Peyer's patch (tissue), 4 donors: Measurements from ENCODE around the gene GMCL2. TPM values are rescaled to one million over a fixed set of nuclear protein-coding genes. Genes with fewer than 3 reads are reported as not detected.
A peak's percentile ranks its signal among the peaks of the same experiment; 100 is the strongest.

ENCODE experiments used
- DNase-seq, 3 donors: peaks; one replicate each; pipeline ENCODE4 v3.0.0-alpha.2; 2017 to 2019
- H3K27ac ChIP-seq, 4 donors: fragments of 200-600 bp; sonication (generic); one replicate each; pipeline ENCODE4 v1.5.1; 2016 to 2019
- H3K27me3 ChIP-seq, 2 donors: fragments of 200-600 bp; sonication (generic); one replicate each; pipeline ENCODE4 v1.5.1; 2019
- H3K36me3 ChIP-seq, 3 donors: fragments of 200-600 bp; sonication (generic); one replicate each; pipeline ENCODE4 v1.5.1; 2016 to 2019
- H3K4me1 ChIP-seq, 4 donors: fragments of 200-600 bp; sonication (generic); one replicate each; pipeline ENCODE4 v1.5.1; 2016 to 2019
- H3K4me3 ChIP-seq, 4 donors: fragments of 200-600 bp; sonication (generic); 1 replicate in 3 of 4; 2 replicates in 1 of 4; pipeline ENCODE4 v1.5.1; 2016 to 2019; ENCODE audit warnings: mild to moderate bottlenecking in 1 of 4
- H3K9me3 ChIP-seq, 4 donors: fragments of 200-600 bp; sonication (generic); one replicate each; pipeline ENCODE4 v1.5.1; 2016 to 2019; ENCODE audit warnings: mild to moderate bottlenecking in 1 of 4
- POLR2A ChIP-seq, 2 donors: fragments of 450-650 bp; IDR thresholded peaks; one replicate each; pipeline ENCODE4 v1.5.1; 2017; ENCODE audit warnings: antibody characterized with exemption in 2 of 2, mild to moderate bottlenecking in 2 of 2, moderate library complexity in 2 of 2
- total RNA-seq, 4 donors: library from RNA; depleted of rRNA; stranded (reverse); fragments of >200 nt; gene quantifications; one replicate each; pipeline ENCODE4 v1.1.0, GENCODE V29; 2016
- TF ChIP-seq, protein P1 (sequence below), 6 experiments: fragments of 450-650 bp in 4 of 6; fragments of 200-600 bp in 2 of 6; sonication (generic) in 1 of 6; IDR thresholded peaks; one replicate each; pipeline ENCODE4 v1.5.1; 2017 to 2019; ENCODE audit warnings: antibody characterized with exemption in 6 of 6, mild to moderate bottlenecking in 3 of 6, moderate library complexity in 1 of 6

Gene GMCL2
- total RNA-seq, 4 donors from 2014 or later: not detected

DNA sequence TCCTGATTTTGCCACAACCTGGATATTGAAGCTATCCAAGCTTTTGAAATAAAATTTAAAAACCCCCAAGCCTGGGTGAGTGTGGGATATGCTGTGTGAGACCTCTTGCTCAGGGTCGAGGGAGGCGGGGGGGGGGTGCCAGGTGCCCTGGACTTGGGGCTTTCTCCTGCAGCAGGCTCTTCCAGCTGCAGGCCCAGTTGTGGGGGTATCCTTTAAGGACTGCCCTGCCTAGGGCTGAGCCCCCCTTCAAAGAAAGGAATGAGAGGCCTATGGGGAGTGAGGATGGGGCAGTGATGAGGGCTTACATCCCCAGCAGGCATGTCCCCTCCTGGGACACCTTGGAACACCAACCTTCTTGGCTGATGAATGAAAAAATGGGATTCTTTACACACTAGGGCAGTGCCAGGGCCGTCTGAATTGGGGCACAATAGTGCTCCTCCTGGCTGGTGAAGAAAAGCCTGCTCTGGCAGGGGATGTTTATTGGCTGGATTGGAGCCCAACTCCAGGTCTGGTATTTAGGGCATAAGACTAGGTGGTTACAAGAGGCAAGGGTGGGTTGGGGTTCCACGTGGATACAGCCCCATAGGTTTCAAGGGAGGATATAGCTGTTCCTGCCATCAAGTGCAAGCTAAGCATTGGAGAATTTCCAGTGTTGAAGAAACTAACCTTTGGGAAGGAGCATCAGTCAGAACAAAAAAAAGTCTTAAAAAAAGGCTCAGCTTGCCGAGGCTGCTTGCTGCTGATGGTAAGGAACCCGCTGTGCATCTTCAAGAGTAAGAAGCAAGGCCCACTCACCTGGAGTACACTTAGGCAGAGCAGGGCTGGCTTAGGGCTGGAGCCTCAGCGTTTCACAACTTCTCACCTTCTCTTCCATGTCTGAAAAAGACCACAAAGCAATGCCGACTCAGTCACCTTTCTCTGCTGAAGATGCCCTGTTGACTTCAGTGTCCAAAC lies 24.2 kb upstream of the GMCL2 start:
- TF ChIP-seq POLR2A (IDR thresholded peaks at IDR 0.05): no peak
- TF ChIP-seq, protein P1, sequence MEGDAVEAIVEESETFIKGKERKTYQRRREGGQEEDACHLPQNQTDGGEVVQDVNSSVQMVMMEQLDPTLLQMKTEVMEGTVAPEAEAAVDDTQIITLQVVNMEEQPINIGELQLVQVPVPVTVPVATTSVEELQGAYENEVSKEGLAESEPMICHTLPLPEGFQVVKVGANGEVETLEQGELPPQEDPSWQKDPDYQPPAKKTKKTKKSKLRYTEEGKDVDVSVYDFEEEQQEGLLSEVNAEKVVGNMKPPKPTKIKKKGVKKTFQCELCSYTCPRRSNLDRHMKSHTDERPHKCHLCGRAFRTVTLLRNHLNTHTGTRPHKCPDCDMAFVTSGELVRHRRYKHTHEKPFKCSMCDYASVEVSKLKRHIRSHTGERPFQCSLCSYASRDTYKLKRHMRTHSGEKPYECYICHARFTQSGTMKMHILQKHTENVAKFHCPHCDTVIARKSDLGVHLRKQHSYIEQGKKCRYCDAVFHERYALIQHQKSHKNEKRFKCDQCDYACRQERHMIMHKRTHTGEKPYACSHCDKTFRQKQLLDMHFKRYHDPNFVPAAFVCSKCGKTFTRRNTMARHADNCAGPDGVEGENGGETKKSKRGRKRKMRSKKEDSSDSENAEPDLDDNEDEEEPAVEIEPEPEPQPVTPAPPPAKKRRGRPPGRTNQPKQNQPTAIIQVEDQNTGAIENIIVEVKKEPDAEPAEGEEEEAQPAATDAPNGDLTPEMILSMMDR (IDR thresholded peaks at IDR 0.05): no peak
- H3K36me3 ChIP-seq: peaks cover 0 to 89% (median 0%) of the 10 kb centered on the region in 3 donors
- H3K9me3 ChIP-seq: no peaks in the 10 kb centered on the region
- H3K4me1 ChIP-seq: peaks cover 0 to 83% (median 29%) of the 10 kb centered on the region in 4 donors
- peak in 2 of 3 donors; percentile 28 to 49 for DNase-seq
- no peaks in the 10 kb centered on the region for H3K27me3 ChIP-seq
- no peak overlapping the region for H3K4me3 ChIP-seq
- peak overlapping the region in 2 of 4 donors; percentile 46 to 99 for H3K27ac ChIP-seq

DNA sequence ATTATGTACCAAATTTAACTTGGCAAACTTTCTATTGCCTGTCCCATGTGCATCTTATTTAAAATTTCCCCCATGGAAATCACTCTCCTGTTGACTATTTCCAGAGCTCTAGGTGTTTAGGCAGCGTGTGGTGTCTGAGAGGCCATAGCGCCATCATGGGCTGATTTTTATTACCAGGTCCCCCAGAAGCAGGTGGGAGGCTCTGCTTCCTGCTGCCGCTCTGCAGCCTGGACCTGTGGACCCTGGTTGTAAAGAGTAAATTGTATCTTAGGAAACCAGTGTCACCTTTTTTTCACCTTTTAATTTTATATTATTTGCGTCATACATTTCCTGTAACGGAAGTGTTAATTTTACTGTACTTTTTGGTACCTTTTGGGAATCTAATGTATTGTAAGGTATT lies 23.5 kb upstream of the GMCL2 start:
- TF ChIP-seq, protein P1 (IDR thresholded peaks at IDR 0.05): no peak
- no peak for TF ChIP-seq POLR2A (IDR thresholded peaks at IDR 0.05)
- Histone ChIP-seq H3K4me3 (no peak overlapping the region), H3K27ac (peak overlapping the region in 2 of 4 donors; percentile 46 to 99), H3K36me3 (peaks cover 0 to 89% (median 0%) of the 10 kb centered on the region in 3 donors), H3K9me3 (no peaks in the 10 kb centered on the region), H3K4me1 (peaks cover 0 to 84% (median 31%) of the 10 kb centered on the region in 4 donors), H3K27me3 (no peaks in the 10 kb centered on the region)
- peak in 2 of 3 donors; percentile 34 to 49 for DNase-seq

DNA sequence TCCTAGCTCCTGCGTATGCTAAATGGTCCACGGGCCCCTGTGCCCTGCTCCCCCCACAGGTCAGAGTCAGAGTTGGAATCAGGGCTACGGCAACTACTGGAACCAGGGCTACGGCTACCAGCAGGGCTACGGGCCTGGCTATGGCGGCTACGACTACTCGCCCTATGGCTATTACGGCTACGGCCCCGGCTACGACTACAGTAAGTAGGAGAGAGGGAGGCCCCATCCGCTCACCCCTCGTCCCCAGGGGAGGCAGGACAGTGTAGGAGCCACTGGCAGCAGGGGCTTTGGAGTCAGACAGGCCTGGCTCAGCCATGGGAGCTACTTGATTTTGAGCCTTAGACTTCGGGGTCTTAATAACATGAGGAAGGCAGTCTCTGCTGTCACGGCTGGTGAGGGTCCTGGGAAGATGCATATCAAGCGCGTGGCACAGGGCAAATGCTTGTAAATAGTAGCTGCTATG lies 22.9 kb upstream of the GMCL2 start:
- Histone ChIP-seq H3K4me1 (peaks cover 0 to 78% (median 29%) of the 10 kb centered on the region in 4 donors), H3K36me3 (peaks cover 0 to 83% (median 0%) of the 10 kb centered on the region in 3 donors), H3K27ac (peak overlapping the region in 2 of 4 donors; percentile 46 to 99), H3K4me3 (no peak overlapping the region), H3K27me3 (no peaks in the 10 kb centered on the region), H3K9me3 (no peaks in the 10 kb centered on the region)
- no peak for TF ChIP-seq POLR2A (IDR thresholded peaks at IDR 0.05)
- TF ChIP-seq, protein P1 (IDR thresholded peaks at IDR 0.05): no peak
- peak in 1 of 3 donors; percentile 47 for DNase-seq

DNA sequence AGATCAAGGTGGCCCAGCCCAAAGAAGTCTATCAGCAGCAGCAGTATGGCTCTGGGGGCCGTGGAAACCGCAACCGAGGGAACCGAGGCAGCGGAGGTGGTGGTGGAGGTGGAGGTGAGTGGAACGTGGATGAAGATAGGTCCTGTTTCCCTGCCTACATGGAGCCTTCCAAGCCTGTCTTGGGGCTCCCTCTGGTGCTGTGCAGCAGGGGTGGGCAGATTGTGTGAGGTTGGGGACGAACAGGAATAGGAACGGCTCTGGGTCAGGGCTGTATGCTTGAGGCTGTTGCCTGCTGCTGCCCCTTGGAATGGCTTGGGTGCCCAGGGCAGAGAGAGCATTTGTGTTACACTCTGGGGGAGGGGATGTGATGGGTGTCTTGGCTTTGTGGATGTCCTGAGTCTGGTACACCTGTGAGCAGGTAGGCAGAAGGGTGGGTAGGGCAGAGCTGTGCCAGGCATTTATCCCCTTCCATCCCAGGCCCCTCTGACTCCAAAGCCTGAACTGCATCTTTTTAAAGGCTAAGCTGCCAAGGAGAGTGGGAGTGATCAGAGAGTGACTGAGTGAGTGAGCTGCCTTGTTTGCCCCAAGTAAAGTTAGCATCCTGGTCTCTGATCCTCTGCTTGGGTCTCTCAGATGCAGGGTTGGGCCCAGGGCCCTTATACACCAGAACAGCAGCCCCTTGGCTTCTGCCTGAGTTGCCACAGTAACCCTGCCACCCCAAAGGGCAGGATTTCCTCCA lies 22.3 kb upstream of the GMCL2 start:
- no peak overlapping the region for H3K4me3 ChIP-seq
- peak in 1 of 3 donors; percentile 42 for DNase-seq
- TF ChIP-seq, protein P1 (IDR thresholded peaks at IDR 0.05): no peak
- TF ChIP-seq POLR2A (IDR thresholded peaks at IDR 0.05): no peak
- no peaks in the 10 kb centered on the region for H3K9me3 ChIP-seq
- peaks cover 0 to 72% (median 25%) of the 10 kb centered on the region in 4 donors for H3K4me1 ChIP-seq
- peaks cover 0 to 77% (median 0%) of the 10 kb centered on the region in 3 donors for H3K36me3 ChIP-seq
- H3K27ac ChIP-seq: peak overlapping the region in 3 of 4 donors; percentile 97 to 99 (median 98)
- H3K27me3 ChIP-seq: no peaks in the 10 kb centered on the region

DNA sequence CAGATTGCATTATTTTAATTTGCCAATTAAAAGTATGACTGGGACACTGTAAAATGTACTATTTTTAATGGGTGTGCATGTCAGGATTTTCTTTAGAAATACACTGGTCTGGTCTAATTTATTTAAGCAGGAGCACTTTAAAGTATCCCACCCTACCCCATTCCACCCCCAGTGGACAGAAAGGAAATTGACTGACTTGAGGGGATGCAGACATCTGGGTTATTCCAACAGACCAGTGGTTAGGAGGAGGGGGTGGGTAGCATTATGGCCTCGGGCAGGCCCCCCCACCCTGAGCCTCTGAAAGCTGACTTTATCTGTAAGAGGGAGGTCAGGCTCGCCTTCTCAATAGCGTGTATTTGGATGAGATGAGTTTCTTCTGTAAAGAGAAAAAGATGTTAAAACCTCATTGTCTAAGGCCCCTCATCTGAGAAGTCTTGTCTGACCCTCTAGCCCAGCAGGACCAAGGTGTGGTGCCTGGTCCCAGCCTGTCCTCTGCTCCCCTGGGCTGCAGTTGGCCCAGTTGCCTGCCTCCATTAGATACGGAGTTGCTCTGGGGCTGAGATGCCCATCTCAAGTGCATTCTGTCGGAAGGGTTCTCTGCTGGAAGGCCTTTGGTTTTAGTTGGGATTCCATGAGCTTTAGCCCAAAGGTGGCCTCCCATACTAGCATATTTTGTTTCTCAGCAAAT lies 21.5 kb upstream of the GMCL2 start:
- TF ChIP-seq, protein P1 (IDR thresholded peaks at IDR 0.05): peak in 3 of 6 experiments; percentile 6 to 20 (median 9)
- no peak for TF ChIP-seq POLR2A (IDR thresholded peaks at IDR 0.05)
- Histone ChIP-seq H3K4me1 (peaks cover 3 to 64% (median 18%) of the 10 kb centered on the region in 4 donors), H3K27ac (peak overlapping the region in 3 of 4 donors; percentile 97 to 99 (median 98))

More for the DNA sequence above, 21.5 kb upstream of the GMCL2 start:
- H3K4me3 ChIP-seq: no peak overlapping the region
- DNase-seq: peak in 1 of 3 donors; percentile 27
- no peaks in the 10 kb centered on the region for H3K27me3 ChIP-seq
- no peaks in the 10 kb centered on the region for H3K9me3 ChIP-seq
- peaks cover 0 to 69% (median 0%) of the 10 kb centered on the region in 3 donors for H3K36me3 ChIP-seq
